ENCODE results near the gene ATXN7L2.

DNA sequence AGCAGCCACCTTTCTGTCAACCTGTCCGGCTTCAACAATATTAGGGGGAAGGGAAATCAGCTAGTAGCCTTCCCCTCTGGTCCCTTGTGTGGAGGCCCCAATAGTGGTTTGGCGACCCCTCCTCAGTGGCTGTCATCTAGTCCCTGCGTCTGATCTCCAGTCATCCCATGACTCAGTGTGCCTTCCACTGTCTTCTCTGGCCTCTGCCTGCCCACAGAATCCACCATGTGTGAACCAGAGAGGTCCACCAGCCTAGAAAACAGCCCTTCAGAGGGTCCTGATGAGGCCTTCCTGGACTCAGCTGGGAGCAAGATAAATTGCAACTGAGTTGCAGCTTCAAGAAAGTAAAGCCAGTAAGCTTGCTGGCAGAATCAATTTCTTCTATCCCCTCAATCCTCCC is 3.8 kb upstream of the ATXN7L2 start:
- TF ChIP-seq, protein P1, sequence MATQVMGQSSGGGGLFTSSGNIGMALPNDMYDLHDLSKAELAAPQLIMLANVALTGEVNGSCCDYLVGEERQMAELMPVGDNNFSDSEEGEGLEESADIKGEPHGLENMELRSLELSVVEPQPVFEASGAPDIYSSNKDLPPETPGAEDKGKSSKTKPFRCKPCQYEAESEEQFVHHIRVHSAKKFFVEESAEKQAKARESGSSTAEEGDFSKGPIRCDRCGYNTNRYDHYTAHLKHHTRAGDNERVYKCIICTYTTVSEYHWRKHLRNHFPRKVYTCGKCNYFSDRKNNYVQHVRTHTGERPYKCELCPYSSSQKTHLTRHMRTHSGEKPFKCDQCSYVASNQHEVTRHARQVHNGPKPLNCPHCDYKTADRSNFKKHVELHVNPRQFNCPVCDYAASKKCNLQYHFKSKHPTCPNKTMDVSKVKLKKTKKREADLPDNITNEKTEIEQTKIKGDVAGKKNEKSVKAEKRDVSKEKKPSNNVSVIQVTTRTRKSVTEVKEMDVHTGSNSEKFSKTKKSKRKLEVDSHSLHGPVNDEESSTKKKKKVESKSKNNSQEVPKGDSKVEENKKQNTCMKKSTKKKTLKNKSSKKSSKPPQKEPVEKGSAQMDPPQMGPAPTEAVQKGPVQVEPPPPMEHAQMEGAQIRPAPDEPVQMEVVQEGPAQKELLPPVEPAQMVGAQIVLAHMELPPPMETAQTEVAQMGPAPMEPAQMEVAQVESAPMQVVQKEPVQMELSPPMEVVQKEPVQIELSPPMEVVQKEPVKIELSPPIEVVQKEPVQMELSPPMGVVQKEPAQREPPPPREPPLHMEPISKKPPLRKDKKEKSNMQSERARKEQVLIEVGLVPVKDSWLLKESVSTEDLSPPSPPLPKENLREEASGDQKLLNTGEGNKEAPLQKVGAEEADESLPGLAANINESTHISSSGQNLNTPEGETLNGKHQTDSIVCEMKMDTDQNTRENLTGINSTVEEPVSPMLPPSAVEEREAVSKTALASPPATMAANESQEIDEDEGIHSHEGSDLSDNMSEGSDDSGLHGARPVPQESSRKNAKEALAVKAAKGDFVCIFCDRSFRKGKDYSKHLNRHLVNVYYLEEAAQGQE (IDR thresholded peaks at IDR 0.05) = no peak
- TF ChIP-seq, protein P2, sequence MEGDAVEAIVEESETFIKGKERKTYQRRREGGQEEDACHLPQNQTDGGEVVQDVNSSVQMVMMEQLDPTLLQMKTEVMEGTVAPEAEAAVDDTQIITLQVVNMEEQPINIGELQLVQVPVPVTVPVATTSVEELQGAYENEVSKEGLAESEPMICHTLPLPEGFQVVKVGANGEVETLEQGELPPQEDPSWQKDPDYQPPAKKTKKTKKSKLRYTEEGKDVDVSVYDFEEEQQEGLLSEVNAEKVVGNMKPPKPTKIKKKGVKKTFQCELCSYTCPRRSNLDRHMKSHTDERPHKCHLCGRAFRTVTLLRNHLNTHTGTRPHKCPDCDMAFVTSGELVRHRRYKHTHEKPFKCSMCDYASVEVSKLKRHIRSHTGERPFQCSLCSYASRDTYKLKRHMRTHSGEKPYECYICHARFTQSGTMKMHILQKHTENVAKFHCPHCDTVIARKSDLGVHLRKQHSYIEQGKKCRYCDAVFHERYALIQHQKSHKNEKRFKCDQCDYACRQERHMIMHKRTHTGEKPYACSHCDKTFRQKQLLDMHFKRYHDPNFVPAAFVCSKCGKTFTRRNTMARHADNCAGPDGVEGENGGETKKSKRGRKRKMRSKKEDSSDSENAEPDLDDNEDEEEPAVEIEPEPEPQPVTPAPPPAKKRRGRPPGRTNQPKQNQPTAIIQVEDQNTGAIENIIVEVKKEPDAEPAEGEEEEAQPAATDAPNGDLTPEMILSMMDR (IDR thresholded peaks at IDR 0.05) = no peak
- TF ChIP-seq RFX5 (IDR thresholded peaks at IDR 0.05) = no peak
- no peak for TF ChIP-seq MAZ (IDR thresholded peaks at IDR 0.05; ENCODE audit: borderline replicate concordance, low read depth, low read length)
- TF ChIP-seq SREBF2 (IDR thresholded peaks at IDR 0.05) = no peak
- no peak for TF ChIP-seq RARB (CRISPR knock-in tag; IDR thresholded peaks at IDR 0.05)
- no peak for TF ChIP-seq ZC3H11A (IDR thresholded peaks at IDR 0.05)
- TF ChIP-seq, protein P3, sequence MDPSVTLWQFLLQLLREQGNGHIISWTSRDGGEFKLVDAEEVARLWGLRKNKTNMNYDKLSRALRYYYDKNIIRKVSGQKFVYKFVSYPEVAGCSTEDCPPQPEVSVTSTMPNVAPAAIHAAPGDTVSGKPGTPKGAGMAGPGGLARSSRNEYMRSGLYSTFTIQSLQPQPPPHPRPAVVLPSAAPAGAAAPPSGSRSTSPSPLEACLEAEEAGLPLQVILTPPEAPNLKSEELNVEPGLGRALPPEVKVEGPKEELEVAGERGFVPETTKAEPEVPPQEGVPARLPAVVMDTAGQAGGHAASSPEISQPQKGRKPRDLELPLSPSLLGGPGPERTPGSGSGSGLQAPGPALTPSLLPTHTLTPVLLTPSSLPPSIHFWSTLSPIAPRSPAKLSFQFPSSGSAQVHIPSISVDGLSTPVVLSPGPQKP (IDR thresholded peaks at IDR 0.05; ENCODE audit: low read depth, low read length) = no peak
- TF ChIP-seq, protein P4, sequence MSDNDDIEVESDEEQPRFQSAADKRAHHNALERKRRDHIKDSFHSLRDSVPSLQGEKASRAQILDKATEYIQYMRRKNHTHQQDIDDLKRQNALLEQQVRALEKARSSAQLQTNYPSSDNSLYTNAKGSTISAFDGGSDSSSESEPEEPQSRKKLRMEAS (IDR thresholded peaks at IDR 0.05) = no peak
- TF ChIP-seq POLR2A (IDR thresholded peaks at IDR 0.05; ENCODE audit: low read length) = no peak

Measured in A549 (cell line).